HL-60 (cell line): ENCODE measurements around the gene GNG7.
"Not testable (repeated sequence)": the region's sequence is repeated elsewhere in the genome, so short reads cannot be mapped to it uniquely, and the experiment has no call there.

Experiments
- GABPA ChIP-seq: IDR thresholded peaks from 2 replicates; pipeline ENCODE4 v1.6.1; 2012; ENCODE audit warnings: low read depth
- POLR2AphosphoS5 ChIP-seq: IDR thresholded peaks from 2 replicates; pipeline ENCODE4 v1.6.1; 2012; ENCODE audit warnings: low read depth
- SPI1 ChIP-seq: IDR thresholded peaks from 2 replicates; pipeline ENCODE4 v1.6.1; 2012; ENCODE audit warnings: low read depth, mild to moderate bottlenecking, borderline replicate concordance
- TF ChIP-seq, protein P1 (sequence below): IDR thresholded peaks from one replicate; pipeline ENCODE4 v1.5.1; 2011; ENCODE audit warnings: low read length, control low read depth, inconsistent platforms; ENCODE audit not compliant: insufficient read depth
- TF ChIP-seq, protein P2 (sequence below): IDR thresholded peaks from 2 replicates; pipeline ENCODE4 v1.6.1; 2012; ENCODE audit warnings: low read depth; ENCODE audit not compliant: insufficient replicate concordance

DNA sequence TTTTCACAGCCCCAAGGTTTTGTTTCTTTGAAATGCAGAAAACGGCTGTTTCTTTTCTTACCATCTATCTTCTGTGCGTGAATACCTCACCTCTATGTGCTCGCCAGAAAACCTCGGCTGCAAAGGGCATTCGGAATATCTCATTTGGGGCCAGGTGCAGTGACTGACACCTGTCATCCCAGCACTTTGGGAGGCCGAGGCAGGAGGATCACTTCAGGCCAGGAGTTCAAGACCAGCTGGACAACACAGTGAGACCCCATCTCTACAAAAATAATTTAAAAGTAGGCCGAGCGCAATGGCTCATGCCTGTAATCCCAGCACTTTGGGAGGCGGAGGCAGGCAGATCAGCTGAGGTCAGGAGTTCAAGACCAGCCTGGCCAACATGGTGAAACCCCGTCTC, 35.1 kb downstream of the GNG7 start:
- not testable (repeated sequence) for TF ChIP-seq POLR2AphosphoS5, SPI1, GABPA
- TF ChIP-seq, protein P1, sequence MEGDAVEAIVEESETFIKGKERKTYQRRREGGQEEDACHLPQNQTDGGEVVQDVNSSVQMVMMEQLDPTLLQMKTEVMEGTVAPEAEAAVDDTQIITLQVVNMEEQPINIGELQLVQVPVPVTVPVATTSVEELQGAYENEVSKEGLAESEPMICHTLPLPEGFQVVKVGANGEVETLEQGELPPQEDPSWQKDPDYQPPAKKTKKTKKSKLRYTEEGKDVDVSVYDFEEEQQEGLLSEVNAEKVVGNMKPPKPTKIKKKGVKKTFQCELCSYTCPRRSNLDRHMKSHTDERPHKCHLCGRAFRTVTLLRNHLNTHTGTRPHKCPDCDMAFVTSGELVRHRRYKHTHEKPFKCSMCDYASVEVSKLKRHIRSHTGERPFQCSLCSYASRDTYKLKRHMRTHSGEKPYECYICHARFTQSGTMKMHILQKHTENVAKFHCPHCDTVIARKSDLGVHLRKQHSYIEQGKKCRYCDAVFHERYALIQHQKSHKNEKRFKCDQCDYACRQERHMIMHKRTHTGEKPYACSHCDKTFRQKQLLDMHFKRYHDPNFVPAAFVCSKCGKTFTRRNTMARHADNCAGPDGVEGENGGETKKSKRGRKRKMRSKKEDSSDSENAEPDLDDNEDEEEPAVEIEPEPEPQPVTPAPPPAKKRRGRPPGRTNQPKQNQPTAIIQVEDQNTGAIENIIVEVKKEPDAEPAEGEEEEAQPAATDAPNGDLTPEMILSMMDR = not testable (repeated sequence)
- TF ChIP-seq, protein P2, sequence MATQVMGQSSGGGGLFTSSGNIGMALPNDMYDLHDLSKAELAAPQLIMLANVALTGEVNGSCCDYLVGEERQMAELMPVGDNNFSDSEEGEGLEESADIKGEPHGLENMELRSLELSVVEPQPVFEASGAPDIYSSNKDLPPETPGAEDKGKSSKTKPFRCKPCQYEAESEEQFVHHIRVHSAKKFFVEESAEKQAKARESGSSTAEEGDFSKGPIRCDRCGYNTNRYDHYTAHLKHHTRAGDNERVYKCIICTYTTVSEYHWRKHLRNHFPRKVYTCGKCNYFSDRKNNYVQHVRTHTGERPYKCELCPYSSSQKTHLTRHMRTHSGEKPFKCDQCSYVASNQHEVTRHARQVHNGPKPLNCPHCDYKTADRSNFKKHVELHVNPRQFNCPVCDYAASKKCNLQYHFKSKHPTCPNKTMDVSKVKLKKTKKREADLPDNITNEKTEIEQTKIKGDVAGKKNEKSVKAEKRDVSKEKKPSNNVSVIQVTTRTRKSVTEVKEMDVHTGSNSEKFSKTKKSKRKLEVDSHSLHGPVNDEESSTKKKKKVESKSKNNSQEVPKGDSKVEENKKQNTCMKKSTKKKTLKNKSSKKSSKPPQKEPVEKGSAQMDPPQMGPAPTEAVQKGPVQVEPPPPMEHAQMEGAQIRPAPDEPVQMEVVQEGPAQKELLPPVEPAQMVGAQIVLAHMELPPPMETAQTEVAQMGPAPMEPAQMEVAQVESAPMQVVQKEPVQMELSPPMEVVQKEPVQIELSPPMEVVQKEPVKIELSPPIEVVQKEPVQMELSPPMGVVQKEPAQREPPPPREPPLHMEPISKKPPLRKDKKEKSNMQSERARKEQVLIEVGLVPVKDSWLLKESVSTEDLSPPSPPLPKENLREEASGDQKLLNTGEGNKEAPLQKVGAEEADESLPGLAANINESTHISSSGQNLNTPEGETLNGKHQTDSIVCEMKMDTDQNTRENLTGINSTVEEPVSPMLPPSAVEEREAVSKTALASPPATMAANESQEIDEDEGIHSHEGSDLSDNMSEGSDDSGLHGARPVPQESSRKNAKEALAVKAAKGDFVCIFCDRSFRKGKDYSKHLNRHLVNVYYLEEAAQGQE = not testable (repeated sequence)
